Stomach (tissue), 4 donors: ENCODE data around the gene RWDD2A.

Experiments used
- CTCF ChIP-seq, 7 experiments: fragments of 450-650 bp in 4 of 7; fragments of 200-600 bp in 3 of 7; sonication (generic) in 3 of 7; IDR thresholded peaks; one replicate each; pipeline ENCODE4 v1.5.1; 2016 to 2019; ENCODE audit warnings: antibody characterized with exemption in 7 of 7, control low read depth in 2 of 7, mild to moderate bottlenecking in 1 of 7
- POLR2A ChIP-seq, 4 donors: fragments of 450-650 bp; IDR thresholded peaks; one replicate each; pipeline ENCODE4 v1.6.1; 2016; ENCODE audit warnings: antibody characterized with exemption in 4 of 4, control low read depth in 2 of 4, mild to moderate bottlenecking in 1 of 4, moderate library complexity in 1 of 4
- POLR2AphosphoS5 ChIP-seq, 3 donors: sonication (generic); formaldehyde crosslinking; IDR thresholded peaks; one replicate each; pipeline ENCODE4 v1.6.1; 2016; ENCODE audit warnings: antibody characterized with exemption in 3 of 3

- TF ChIP-seq CTCF (IDR thresholded peaks at IDR 0.05) (no peak), POLR2A (IDR thresholded peaks at IDR 0.05) (no peak), POLR2AphosphoS5 (IDR thresholded peaks at IDR 0.05) (no peak)
These were observed 12.7 kb upstream of the RWDD2A start for GRCh38 chr6:83180426-83180950.
